ENCODE measurements around the gene HTR6.

GRCh38 chr1:19644395-19644680 lies 20.3 kb upstream of the HTR6 start:
- TF ChIP-seq CTCF (optimal IDR thresholded peaks at IDR 0.05 in 1 of 3, IDR thresholded peaks at IDR 0.05 in 1 of 3, conservative IDR thresholded peaks at IDR 0.05 in 1 of 3; ENCODE audit: extremely low read depth in 1 of 3, insufficient read depth in 2 of 3, low read length in 3 of 3) (no peak), EZH2 (IDR thresholded peaks at IDR 0.05; ENCODE audit: low read length) (no peak)

Measured in keratinocyte (primary cell).